K562 (cell line): ENCODE data around the gene EEF2. TPM values are rescaled to one million over a fixed set of nuclear protein-coding genes. Genes with fewer than 3 reads are reported as not detected.
A peak's percentile ranks its signal among the peaks of the same experiment; 100 is the strongest.

Experiments used
- ARID3B ChIP-seq: fragments of 250-450 bp; sonication (Bioruptor Pico); IDR thresholded peaks from 2 replicates; pipeline ENCODE4 v1.4.0; 2020; ENCODE audit warnings: borderline replicate concordance
- BRCA1 ChIP-seq, 2 experiments: fragments of 450-650 bp in 1 of 2; sonication (generic) in 1 of 2; formaldehyde crosslinking in 1 of 2; IDR thresholded peaks; 2 replicates each; pipeline versions ENCODE4 v1.5.0 to v1.6.1; 2017 to 2020; ENCODE audit warnings: mild to moderate bottlenecking in 1 of 2, missing genetic modification reagents in 1 of 2
- BRD4 ChIP-seq: fragments of 200-600 bp; sonication (generic); IDR thresholded peaks from 2 replicates; pipeline ENCODE4 v1.6.1; 2017; ENCODE audit warnings: inconsistent platforms
- ELF2 ChIP-seq: fragments of 250-450 bp; sonication (Bioruptor Pico); IDR thresholded peaks from 2 replicates; pipeline ENCODE4 v1.5.0; 2021; ENCODE audit warnings: mild to moderate bottlenecking
- ERF ChIP-seq: fragments of 450-650 bp; formaldehyde crosslinking; IDR thresholded peaks from 2 replicates; pipeline ENCODE4 v1.4.0; 2020; ENCODE audit warnings: mild to moderate bottlenecking, mixed read lengths
- FOS ChIP-seq: IDR thresholded peaks from 3 replicates; pipeline ENCODE4 v1.6.1; 2011; ENCODE audit not compliant: insufficient read length; ENCODE audit errors: extremely low read depth
- MCM5 ChIP-seq: fragments of 450-650 bp; IDR thresholded peaks from 2 replicates; pipeline ENCODE4 v1.6.1; 2016; ENCODE audit warnings: low read depth
- NCOA1 ChIP-seq: fragments of 450-650 bp; IDR thresholded peaks from 2 replicates; pipeline ENCODE4 v1.6.1; 2016; ENCODE audit warnings: low read depth
- NCOA2 ChIP-seq, 2 experiments: fragments of 450-650 bp; IDR thresholded peaks; 2 replicates each; pipeline ENCODE4 v1.6.1; 2018; ENCODE audit warnings: mild to moderate bottlenecking in 2 of 2, moderate library complexity in 1 of 2; ENCODE audit not compliant: partially characterized antibody in 2 of 2
- NFIC ChIP-seq: fragments of 450-650 bp; IDR thresholded peaks from 2 replicates; pipeline ENCODE4 v1.6.1; 2017; ENCODE audit warnings: mild to moderate bottlenecking, inconsistent platforms
- NUFIP1 ChIP-seq: fragments of 450-650 bp; IDR thresholded peaks from 2 replicates; pipeline ENCODE4 v1.6.1; 2018; ENCODE audit not compliant: partially characterized antibody
- OTX1 ChIP-seq: fragments of 450-650 bp; formaldehyde crosslinking; IDR thresholded peaks from 2 replicates; pipeline ENCODE4 v1.4.0; 2022; ENCODE audit warnings: mild to moderate bottlenecking
- POU5F1 ChIP-seq: fragments of 150-350 bp; IDR thresholded peaks from 2 replicates; pipeline ENCODE4 v1.6.1; 2014; ENCODE audit warnings: borderline replicate concordance, low read length, low read depth, mild to moderate bottlenecking; ENCODE audit not compliant: partially characterized antibody
- RBFOX2 ChIP-seq: fragments of 200-400 bp; formaldehyde crosslinking; IDR thresholded peaks from 2 replicates; pipeline ENCODE4 v1.6.1; 2017; ENCODE audit warnings: low read depth, mild to moderate bottlenecking, low read length, moderate library complexity
- RBM22 ChIP-seq: fragments of 200-400 bp; formaldehyde crosslinking; IDR thresholded peaks from 2 replicates; pipeline ENCODE4 v1.6.1; 2018; ENCODE audit warnings: low read length, low read depth; ENCODE audit not compliant: poor library complexity, severe bottlenecking
- SMC3 ChIP-seq: conservative IDR thresholded peaks from 2 replicates; pipeline ENCODE4 v1.6.1; 2011; ENCODE audit warnings: low read depth, low read length, improper control_type of control experiment; ENCODE audit not compliant: insufficient read depth
- ZFP36 ChIP-seq: fragments of 150-350 bp; IDR thresholded peaks from 2 replicates; pipeline ENCODE4 v1.6.1; 2018; ENCODE audit warnings: low read length, low read depth; ENCODE audit not compliant: partially characterized antibody
- ZNF280A ChIP-seq: fragments of 450-650 bp; IDR thresholded peaks from 2 replicates; pipeline ENCODE4 v1.6.1; 2018; ENCODE audit warnings: mild to moderate bottlenecking, low read depth; ENCODE audit not compliant: partially characterized antibody
- ZNF431 ChIP-seq: sonication (generic); formaldehyde crosslinking; IDR thresholded peaks from 2 replicates; pipeline ENCODE4 v1.8.0; 2022; ENCODE audit warnings: mild to moderate bottlenecking, missing genetic modification reagents
- ZNF766 ChIP-seq: fragments of 200-800 bp; sonication (Bioruptor generic); conservative IDR thresholded peaks from 2 replicates; pipeline ENCODE4 v1.6.1; 2016; ENCODE audit warnings: missing genetic modification characterization, missing compliant biosample characterization
- polyA plus RNA-seq, 8 experiments: library from polyadenylated mRNA; depleted of rRNA in 4 of 8; stranded (reverse) in 5 of 8; unstranded in 3 of 8; fragments of >200 nt; fragmentation: Nextera tagmentation in 2 of 8; fragmentation: Illumina TruSeq in 1 of 8; extraction: Ambion mirVana in 2 of 8; extraction: Trizol in 1 of 8; gene quantifications; 2 replicates each; pipeline versions ENCODE4 v1.2.1 to v1.2.3, GENCODE V29; 2011 to 2014; ENCODE audit warnings: inconsistent platforms in 1 of 8, missing spikeins in 1 of 8
- total RNA-seq, 7 experiments: library from RNA; depleted of rRNA in 6 of 7; stranded (reverse); fragments of >200 nt in 6 of 7; fragmentation: Illumina TruSeq in 2 of 7; extraction: Trizol in 2 of 7; gene quantifications; 2 replicates each; pipeline versions ENCODE4 v1.2.1 to v1.2.3, GENCODE V29; 2011 to 2021; ENCODE audit warnings: low replicate concordance in 1 of 7
- TF ChIP-seq, protein P1 (sequence below): fragments of 250-450 bp; sonication (Bioruptor Pico); IDR thresholded peaks from 2 replicates; pipeline ENCODE4 v1.8.0; 2022; ENCODE audit warnings: moderate library complexity, mild to moderate bottlenecking, inconsistent platforms
- TF ChIP-seq, protein P2 (sequence below): fragments of 250-450 bp; sonication (Bioruptor Pico); IDR thresholded peaks from 2 replicates; pipeline ENCODE4 v1.4.0; 2020; ENCODE audit warnings: mild to moderate bottlenecking
- TF ChIP-seq, protein P3 (sequence below): fragments of 450-650 bp; IDR thresholded peaks from one replicate; pipeline ENCODE4 v1.6.1; 2018; ENCODE audit warnings: mild to moderate bottlenecking, moderate library complexity; ENCODE audit not compliant: partially characterized antibody

The EEF2 gene
- total and polyA plus RNA-seq, 9 of the 15 experiments (the other 6 are each of a cell fraction or from before 2014, with no cell fraction given): 372 to 3,003 (median 1,453) TPM

- TF ChIP-seq BRD4 (no peak), NCOA1 (no peak), NUFIP1 (no peak), RBFOX2 (peak; percentile 86), MCM5 (no peak), ERF (CRISPR knock-in tag) (no peak), SMC3 (no peak), FOS (no peak), POU5F1 (no peak), NCOA2 (IDR thresholded peaks at IDR 0.05; ENCODE audit: partially characterized antibody in 2 of 2) (no peak), BRCA1 (IDR thresholded peaks at IDR 0.05) (no peak), BRCA1 (CRISPR knock-in tag; IDR thresholded peaks at IDR 0.05) (peak; percentile 81; the same call in 1 of the 2 replicates), ELF2 (CRISPR knock-in tag) (0 out of 2 replicates have a peak, but pooled peaks have one; percentile 46), ARID3B (no peak), OTX1 (CRISPR knock-in tag) (no peak), RBM22 (peak; percentile 82), ZNF431 (CRISPR knock-in tag) (no peak), ZFP36 (no peak), NFIC (0 out of 2 replicates have a peak, but pooled peaks have one; percentile 4), ZNF766 (CRISPR knock-in tag) (no peak), ZNF280A (no peak)
- TF ChIP-seq, protein P1, sequence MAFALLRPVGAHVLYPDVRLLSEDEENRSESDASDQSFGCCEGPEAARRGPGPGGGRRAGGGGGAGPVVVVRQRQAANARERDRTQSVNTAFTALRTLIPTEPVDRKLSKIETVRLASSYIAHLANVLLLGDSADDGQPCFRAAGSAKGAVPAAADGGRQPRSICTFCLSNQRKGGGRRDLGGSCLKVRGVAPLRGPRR (CRISPR knock-in tag): no peak
- TF ChIP-seq, protein P2, sequence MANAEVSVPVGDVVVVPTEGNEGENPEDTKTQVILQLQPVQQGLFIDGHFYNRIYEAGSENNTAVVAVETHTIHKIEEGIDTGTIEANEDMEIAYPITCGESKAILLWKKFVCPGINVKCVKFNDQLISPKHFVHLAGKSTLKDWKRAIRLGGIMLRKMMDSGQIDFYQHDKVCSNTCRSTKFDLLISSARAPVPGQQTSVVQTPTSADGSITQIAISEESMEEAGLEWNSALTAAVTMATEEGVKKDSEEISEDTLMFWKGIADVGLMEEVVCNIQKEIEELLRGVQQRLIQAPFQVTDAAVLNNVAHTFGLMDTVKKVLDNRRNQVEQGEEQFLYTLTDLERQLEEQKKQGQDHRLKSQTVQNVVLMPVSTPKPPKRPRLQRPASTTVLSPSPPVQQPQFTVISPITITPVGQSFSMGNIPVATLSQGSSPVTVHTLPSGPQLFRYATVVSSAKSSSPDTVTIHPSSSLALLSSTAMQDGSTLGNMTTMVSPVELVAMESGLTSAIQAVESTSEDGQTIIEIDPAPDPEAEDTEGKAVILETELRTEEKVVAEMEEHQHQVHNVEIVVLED (CRISPR knock-in tag): no peak
- TF ChIP-seq, protein P3, sequence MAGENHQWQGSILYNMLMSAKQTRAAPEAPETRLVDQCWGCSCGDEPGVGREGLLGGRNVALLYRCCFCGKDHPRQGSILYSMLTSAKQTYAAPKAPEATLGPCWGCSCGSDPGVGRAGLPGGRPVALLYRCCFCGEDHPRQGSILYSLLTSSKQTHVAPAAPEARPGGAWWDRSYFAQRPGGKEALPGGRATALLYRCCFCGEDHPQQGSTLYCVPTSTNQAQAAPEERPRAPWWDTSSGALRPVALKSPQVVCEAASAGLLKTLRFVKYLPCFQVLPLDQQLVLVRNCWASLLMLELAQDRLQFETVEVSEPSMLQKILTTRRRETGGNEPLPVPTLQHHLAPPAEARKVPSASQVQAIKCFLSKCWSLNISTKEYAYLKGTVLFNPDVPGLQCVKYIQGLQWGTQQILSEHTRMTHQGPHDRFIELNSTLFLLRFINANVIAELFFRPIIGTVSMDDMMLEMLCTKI: no peak
These were observed 1.2 kb downstream of the EEF2 start (continued) for GRCh38 chr19:3983936-3984583.
